ENCODE data around the gene WSB2. TPM values are rescaled to one million over a fixed set of nuclear protein-coding genes. Genes with fewer than 3 reads are reported as not detected.

WSB2 gene
- total RNA-seq: 10 to 100 TPM; 57.7 to 58.2 TPM

GRCh38 chr12:118061011-118061872 is at the start of gene WSB2:
WSB2 (minus strand) TSS chr12:118061179; CDS start chr12:118061048, 131 bp downstream.
- peak; percentile 8 for ATAC-seq
- H3K4me1 Mint-ChIP-seq: peaks cover 47% of the 10 kb centered on the region
- peak within 1 kb of the TSS; percentile 97 for H3K27ac Mint-ChIP-seq
- no peaks in the 10 kb centered on the region for H3K9me3 Mint-ChIP-seq (ENCODE audit: low read depth)
- H3K4me3 Mint-ChIP-seq: peak within 1 kb of the TSS; percentile 88
- peaks cover 2% of the 10 kb centered on the region for H3K27me3 Mint-ChIP-seq
- peaks cover 16% of the 10 kb centered on the region for H3K36me3 Mint-ChIP-seq (ENCODE audit: low read depth)
- CTCF ChIA-PET: interaction anchor here (0.6 to 1.5 kb wide), 4 partner anchors 14 to 850 kb away, joined by 3 to 4 read pairs (median 3); partner anchors contain the start of gene RFC5
- DNase-seq: peak; percentile 73
- intact Hi-C loops (cut with DNase I, micrococcal nuclease): loop anchor here (1.0 to 10.0 kb wide), 10 partner anchors 26 to 869 kb away; partner anchors contain the start of genes PEBP1 (in 2 of the 2), RFC5 (in 2 of the 2), SUDS3 (in 2 of the 2) and FBXO21 (in 1 of the 2)
- POLR2A ChIA-PET: interaction anchor here (1.4 to 2.1 kb wide), 2 partner anchors 17 to 25 kb away, joined by 3 to 8 read pairs; no protein-coding TSS in a partner anchor

GRCh38 chr12:118109088-118109487 is 48.1 kb upstream of the WSB2 start:
- ATAC-seq (no peak), DNase-seq (no peak)
- intact Hi-C loops (cut with DNase I, micrococcal nuclease): loop anchor here in 1 of 2 experiments (10.0 kb wide), 1 partner anchor 234 kb away; no protein-coding TSS in a partner anchor
- Mint-ChIP-seq H3K9me3 (ENCODE audit: low read depth) (no peaks in the 10 kb centered on the region), H3K4me3 (no peak overlapping the region), H3K36me3 (ENCODE audit: low read depth) (no peaks in the 10 kb centered on the region), H3K4me1 (peaks cover 3% of the 10 kb centered on the region), H3K27ac (no peak overlapping the region), H3K27me3 (peaks cover 3% of the 10 kb centered on the region)
- POLR2A ChIA-PET: no interaction called here
- CTCF ChIA-PET: no interaction called here

DNA sequence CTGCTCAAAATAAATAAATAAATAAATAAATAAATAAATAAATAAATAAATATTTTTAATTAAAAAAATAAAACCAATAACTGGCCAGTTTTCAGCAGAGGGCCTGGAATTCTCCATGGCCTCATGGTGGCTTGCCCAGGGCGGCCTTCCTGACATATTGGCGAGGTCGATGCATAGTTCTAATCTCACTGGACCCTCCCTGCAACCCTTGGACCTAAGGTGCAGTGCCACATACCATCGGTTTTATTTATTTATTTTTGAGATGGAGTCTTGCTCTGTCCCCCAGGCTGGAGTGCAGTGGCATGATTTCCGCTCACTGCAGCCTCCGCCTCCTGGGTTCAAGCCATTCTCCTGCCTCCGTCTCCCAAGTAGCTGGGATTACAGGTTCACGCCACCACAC is 46.7 kb upstream of the WSB2 start:
- POLR2A ChIA-PET: no interaction called here
- intact Hi-C loops (cut with DNase I, micrococcal nuclease): loop anchor here in 1 of 2 experiments (10.0 kb wide), 1 partner anchor 233 kb away; no protein-coding TSS in a partner anchor
- no peak for ATAC-seq
- CTCF ChIA-PET: interaction anchor here (0.8 kb wide), 1 partner anchor 235 kb away, joined by 4 read pairs; no protein-coding TSS in a partner anchor
- Mint-ChIP-seq H3K9me3 (ENCODE audit: low read depth) (no peaks in the 10 kb centered on the region), H3K36me3 (ENCODE audit: low read depth) (no peaks in the 10 kb centered on the region), H3K27me3 (peaks cover 8% of the 10 kb centered on the region), H3K27ac (no peak overlapping the region), H3K4me3 (no peak overlapping the region), H3K4me1 (peaks cover 6% of the 10 kb centered on the region)
- DNase-seq: no peak

DNA sequence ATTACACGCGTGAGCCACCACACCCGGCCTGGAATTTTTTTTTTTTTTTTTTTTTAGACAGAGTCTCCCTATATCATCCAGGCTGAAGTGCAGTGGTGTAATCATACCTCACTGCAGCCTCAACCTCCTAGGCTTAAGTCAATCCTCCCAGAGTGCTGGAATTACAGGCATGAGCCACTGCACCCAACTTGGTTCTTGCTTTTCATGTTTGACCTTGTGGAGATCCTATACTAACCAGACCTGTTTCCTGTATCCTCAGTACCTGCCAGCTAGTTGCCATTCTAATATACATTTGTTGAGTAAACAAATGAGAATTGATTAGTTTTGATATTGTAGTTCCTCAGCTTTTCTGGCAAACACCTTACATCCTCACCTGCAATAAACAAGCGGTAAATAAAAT is 46.0 kb upstream of the WSB2 start:
- intact Hi-C loops (cut with DNase I, micrococcal nuclease): loop anchor here in 1 of 2 experiments (10.0 kb wide), 1 partner anchor 232 kb away; no protein-coding TSS in a partner anchor
- H3K27ac Mint-ChIP-seq: no peak overlapping the region
- no peaks in the 10 kb centered on the region for H3K9me3 Mint-ChIP-seq (ENCODE audit: low read depth)
- no peaks in the 10 kb centered on the region for H3K36me3 Mint-ChIP-seq (ENCODE audit: low read depth)
- peaks cover 6% of the 10 kb centered on the region for H3K4me1 Mint-ChIP-seq
- POLR2A ChIA-PET: no interaction called here
- ATAC-seq (no peak), DNase-seq (no peak)
- no peak overlapping the region for H3K4me3 Mint-ChIP-seq
- CTCF ChIA-PET: no interaction called here
- peaks cover 13% of the 10 kb centered on the region for H3K27me3 Mint-ChIP-seq

DNA sequence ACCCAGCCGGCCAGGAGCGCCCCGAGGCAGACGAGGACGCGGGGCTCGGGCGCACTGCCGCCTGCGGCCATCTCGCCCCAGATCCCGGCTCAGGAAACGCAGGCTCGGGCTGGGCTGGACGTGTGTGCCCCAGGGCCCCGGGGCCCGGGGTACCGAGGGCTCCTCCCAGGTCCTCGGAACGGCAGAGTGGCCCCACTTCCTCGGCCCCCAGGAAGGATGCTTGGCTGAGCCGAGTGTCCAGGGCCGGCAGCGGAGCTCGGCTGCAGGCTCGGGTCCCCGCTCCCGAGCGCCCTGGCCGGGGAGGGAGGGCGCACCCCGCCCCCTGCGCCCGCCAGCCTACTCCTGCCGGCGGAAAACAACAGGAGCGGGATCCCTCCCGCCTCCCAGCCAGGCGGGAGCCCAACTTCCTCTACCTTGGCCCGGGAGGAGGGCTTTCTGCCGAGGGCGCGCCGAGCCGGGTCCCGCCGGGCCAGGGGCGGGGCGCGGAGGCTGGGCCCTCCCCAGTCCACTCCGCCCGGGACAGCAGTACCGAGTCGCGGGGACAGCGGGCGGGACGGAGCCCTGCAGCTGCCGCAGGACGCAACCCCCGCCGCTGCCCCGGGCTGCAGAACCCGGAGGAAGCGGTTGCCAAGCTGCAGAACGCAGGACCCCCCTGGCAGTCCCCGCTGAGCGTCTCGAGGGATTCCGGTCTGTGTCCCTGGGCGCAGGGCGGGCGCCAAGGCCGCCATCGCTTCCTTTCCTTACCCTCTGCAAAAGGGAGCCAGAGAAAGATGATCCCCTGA is 42.8 kb upstream of the WSB2 start, which contains the start of gene VSIG10:
TSS of gene VSIG10 (minus strand) at position 411 of the 782 bp plus-strand sequence. CDS start at position 71, 340 bp downstream.
- no peaks in the 10 kb centered on the region for H3K9me3 Mint-ChIP-seq (ENCODE audit: low read depth)
- peak; percentile 35 for DNase-seq
- intact Hi-C loops (cut with DNase I, micrococcal nuclease): loop anchor here in 1 of 2 experiments (10.0 kb wide), 1 partner anchor 229 kb away; no protein-coding TSS in a partner anchor
- H3K36me3 Mint-ChIP-seq (ENCODE audit: low read depth): no peaks in the 10 kb centered on the region
- H3K4me1 Mint-ChIP-seq: peaks cover 6% of the 10 kb centered on the region
- H3K4me3 Mint-ChIP-seq: peak within 1 kb of the TSS; percentile 71
- peak; percentile 61 for ATAC-seq
- no peak within 1 kb of the TSS for H3K27ac Mint-ChIP-seq
- peaks cover 19% of the 10 kb centered on the region for H3K27me3 Mint-ChIP-seq
- CTCF ChIA-PET: interaction anchor here (0.9 kb wide), 1 partner anchor 32 kb away, joined by 4 read pairs; the partner anchor contains the start of gene PEBP1
- POLR2A ChIA-PET: interaction anchor here (0.6 kb wide), 1 partner anchor 69 kb away, joined by 3 read pairs; no protein-coding TSS in a partner anchor

DNA sequence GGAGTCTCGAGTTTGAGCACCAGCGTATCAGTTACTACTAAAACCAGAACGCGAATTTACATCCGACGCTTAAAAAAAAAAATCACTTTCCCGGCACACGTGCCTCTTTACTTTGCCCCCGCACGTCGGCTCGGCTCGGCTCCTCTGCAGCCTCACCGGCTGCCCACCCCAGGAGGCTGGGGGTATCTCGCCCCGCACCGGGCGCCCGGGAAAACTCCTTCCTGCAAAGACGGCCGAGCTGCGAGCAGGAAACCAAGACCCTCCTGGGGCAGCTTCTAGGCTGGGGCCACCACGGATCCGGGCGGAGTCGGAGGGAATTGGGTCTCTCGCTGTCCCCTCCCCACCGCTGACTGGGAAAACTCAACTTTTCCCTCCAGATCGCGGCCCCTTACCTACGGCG is 42.2 kb upstream of the WSB2 start:
- no peak overlapping the region for H3K27ac Mint-ChIP-seq
- POLR2A ChIA-PET: no interaction called here
- H3K36me3 Mint-ChIP-seq (ENCODE audit: low read depth): no peaks in the 10 kb centered on the region
- CTCF ChIA-PET: no interaction called here
- H3K4me3 Mint-ChIP-seq: peak overlapping the region; percentile 71
- DNase-seq (peak; percentile 29), ATAC-seq (peak; percentile 20)
- intact Hi-C loops (cut with DNase I, micrococcal nuclease): loop anchor here in 1 of 2 experiments (10.0 kb wide), 1 partner anchor 228 kb away; no protein-coding TSS in a partner anchor
- H3K27me3 Mint-ChIP-seq: peaks cover 19% of the 10 kb centered on the region
- no peaks in the 10 kb centered on the region for H3K9me3 Mint-ChIP-seq (ENCODE audit: low read depth)
- H3K4me1 Mint-ChIP-seq: peaks cover 6% of the 10 kb centered on the region

DNA sequence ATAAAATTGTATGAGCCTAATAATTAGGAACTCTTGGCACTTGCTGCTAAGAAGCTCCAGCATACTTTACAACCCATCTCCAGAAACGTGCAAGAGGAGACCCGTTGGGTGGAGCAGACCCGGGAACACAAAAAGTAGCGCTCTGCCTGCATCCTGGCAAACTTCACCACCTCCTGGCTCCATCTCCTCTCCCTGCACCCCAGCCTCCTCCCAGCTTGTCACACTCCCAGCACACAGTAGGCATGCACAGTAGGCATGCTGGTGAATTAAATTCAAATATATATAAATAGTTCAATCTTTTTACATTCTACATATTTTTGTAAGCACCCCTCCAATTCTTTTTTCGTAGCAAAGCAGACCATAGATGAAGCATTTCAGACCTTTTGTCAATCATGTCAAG is 41.6 kb upstream of the WSB2 start:
- H3K4me1 Mint-ChIP-seq: peaks cover 6% of the 10 kb centered on the region
- ATAC-seq (no peak), DNase-seq (no peak)
- ChIA-PET CTCF (interaction anchor here (0.6 to 1.0 kb wide), 3 partner anchors 25 to 1401 kb away, joined by 3 to 4 read pairs (median 3); partner anchors contain the start of gene PEBP1), POLR2A (no interaction called here)
- intact Hi-C loops (cut with DNase I, micrococcal nuclease): loop anchor here in 1 of 2 experiments (10.0 kb wide), 1 partner anchor 228 kb away; no protein-coding TSS in a partner anchor
- H3K4me3 Mint-ChIP-seq: peak overlapping the region; percentile 71
- no peaks in the 10 kb centered on the region for H3K9me3 Mint-ChIP-seq (ENCODE audit: low read depth)
- H3K36me3 Mint-ChIP-seq (ENCODE audit: low read depth): no peaks in the 10 kb centered on the region
- no peak overlapping the region for H3K27ac Mint-ChIP-seq
- peaks cover 19% of the 10 kb centered on the region for H3K27me3 Mint-ChIP-seq

DNA sequence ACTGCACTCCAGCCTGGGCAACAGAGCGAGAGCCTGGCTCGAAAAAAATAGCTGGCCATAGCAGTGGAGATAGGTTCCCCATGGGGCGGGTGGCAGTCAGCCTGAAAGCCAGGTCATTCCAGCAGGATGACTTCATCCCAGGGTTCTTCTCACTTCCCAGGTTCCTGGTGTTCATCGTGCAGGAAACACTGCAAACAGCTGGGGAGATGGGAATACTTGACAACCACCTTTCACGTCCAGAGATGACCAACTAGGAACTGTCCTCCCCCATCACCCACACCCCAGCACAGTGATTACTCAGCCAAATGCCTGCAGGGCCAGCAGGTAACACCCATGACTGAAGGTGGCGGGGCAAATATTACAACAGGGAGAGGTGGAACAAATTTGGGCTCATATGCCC is 41.1 kb upstream of the WSB2 start:
- DNase-seq (no peak), ATAC-seq (no peak)
- POLR2A ChIA-PET: no interaction called here
- Mint-ChIP-seq H3K27me3 (peaks cover 19% of the 10 kb centered on the region), H3K4me1 (peaks cover 6% of the 10 kb centered on the region), H3K4me3 (no peak overlapping the region), H3K9me3 (ENCODE audit: low read depth) (no peaks in the 10 kb centered on the region), H3K27ac (no peak overlapping the region), H3K36me3 (ENCODE audit: low read depth) (no peaks in the 10 kb centered on the region)
- CTCF ChIA-PET: interaction anchor here (0.6 to 1.0 kb wide), 4 partner anchors 17 to 1401 kb away, joined by 3 to 4 read pairs (median 4); partner anchors contain the start of gene PEBP1
- intact Hi-C loops (cut with DNase I, micrococcal nuclease): loop anchor here in 1 of 2 experiments (10.0 kb wide), 1 partner anchor 227 kb away; no protein-coding TSS in a partner anchor

DNA sequence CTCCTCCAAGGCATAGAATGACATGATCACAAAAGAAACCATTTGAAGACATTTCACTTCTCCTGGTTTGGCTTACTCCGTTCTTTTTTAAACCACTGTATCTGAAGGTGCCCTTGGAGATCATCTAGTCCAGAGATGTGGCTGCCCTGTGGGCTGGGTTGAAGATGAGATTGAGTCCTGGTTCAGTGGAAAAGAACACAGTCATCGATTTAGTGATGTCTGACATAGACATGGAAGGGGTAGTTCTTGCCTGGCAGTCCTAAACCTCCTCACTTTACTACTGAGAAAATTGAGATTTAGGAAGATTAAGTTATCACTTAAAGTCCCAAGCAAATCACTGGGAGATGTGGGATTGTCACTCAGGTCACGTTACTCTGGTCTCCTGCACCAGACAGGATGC is 40.1 kb upstream of the WSB2 start:
- Mint-ChIP-seq H3K27me3 (peaks cover 19% of the 10 kb centered on the region), H3K9me3 (ENCODE audit: low read depth) (no peaks in the 10 kb centered on the region), H3K4me1 (peaks cover 6% of the 10 kb centered on the region), H3K36me3 (ENCODE audit: low read depth) (no peaks in the 10 kb centered on the region), H3K27ac (no peak overlapping the region), H3K4me3 (no peak overlapping the region)
- intact Hi-C loops (cut with DNase I, micrococcal nuclease): loop anchor here in 1 of 2 experiments (10.0 kb wide), 1 partner anchor 226 kb away; no protein-coding TSS in a partner anchor
- DNase-seq (no peak), ATAC-seq (no peak)
- ChIA-PET POLR2A (no interaction called here), CTCF (interaction anchor here (0.9 kb wide), 1 partner anchor 16 kb away, joined by 4 read pairs; no protein-coding TSS in a partner anchor)

GRCh38 chr12:118098911-118099671 is 38.1 kb upstream of the WSB2 start:
- no peak overlapping the region for H3K4me3 Mint-ChIP-seq
- no peaks in the 10 kb centered on the region for H3K36me3 Mint-ChIP-seq (ENCODE audit: low read depth)
- intact Hi-C loops (cut with DNase I, micrococcal nuclease): no loop called here
- no peaks in the 10 kb centered on the region for H3K9me3 Mint-ChIP-seq (ENCODE audit: low read depth)
- H3K4me1 Mint-ChIP-seq: peaks cover 3% of the 10 kb centered on the region
- H3K27ac Mint-ChIP-seq: no peak overlapping the region
- peaks cover 15% of the 10 kb centered on the region for H3K27me3 Mint-ChIP-seq
- ChIA-PET POLR2A (no interaction called here), CTCF (no interaction called here)
- ATAC-seq: no peak
- DNase-seq: no peak
